Gastrocnemius medialis (tissue), 4 donors: ENCODE measurements around the gene GMPR2.

Experiments used
- POLR2A ChIP-seq, 2 donors: fragments of 450-650 bp; IDR thresholded peaks; one replicate each; pipeline ENCODE4 v1.6.1; 2017; ENCODE audit warnings: antibody characterized with exemption in 2 of 2, mild to moderate bottlenecking in 2 of 2, moderate library complexity in 2 of 2
- TF ChIP-seq, protein P1 (sequence below), 5 experiments: fragments of 450-650 bp in 3 of 5; fragments of 200-600 bp in 2 of 5; sonication (generic) in 2 of 5; IDR thresholded peaks in 4 of 5; conservative IDR thresholded peaks in 1 of 5; 1 replicate in 4 of 5; 2 replicates in 1 of 5; pipeline ENCODE4 v1.5.1; 2016 to 2019; ENCODE audit warnings: antibody characterized with exemption in 5 of 5, mild to moderate bottlenecking in 3 of 5, moderate library complexity in 3 of 5

DNA sequence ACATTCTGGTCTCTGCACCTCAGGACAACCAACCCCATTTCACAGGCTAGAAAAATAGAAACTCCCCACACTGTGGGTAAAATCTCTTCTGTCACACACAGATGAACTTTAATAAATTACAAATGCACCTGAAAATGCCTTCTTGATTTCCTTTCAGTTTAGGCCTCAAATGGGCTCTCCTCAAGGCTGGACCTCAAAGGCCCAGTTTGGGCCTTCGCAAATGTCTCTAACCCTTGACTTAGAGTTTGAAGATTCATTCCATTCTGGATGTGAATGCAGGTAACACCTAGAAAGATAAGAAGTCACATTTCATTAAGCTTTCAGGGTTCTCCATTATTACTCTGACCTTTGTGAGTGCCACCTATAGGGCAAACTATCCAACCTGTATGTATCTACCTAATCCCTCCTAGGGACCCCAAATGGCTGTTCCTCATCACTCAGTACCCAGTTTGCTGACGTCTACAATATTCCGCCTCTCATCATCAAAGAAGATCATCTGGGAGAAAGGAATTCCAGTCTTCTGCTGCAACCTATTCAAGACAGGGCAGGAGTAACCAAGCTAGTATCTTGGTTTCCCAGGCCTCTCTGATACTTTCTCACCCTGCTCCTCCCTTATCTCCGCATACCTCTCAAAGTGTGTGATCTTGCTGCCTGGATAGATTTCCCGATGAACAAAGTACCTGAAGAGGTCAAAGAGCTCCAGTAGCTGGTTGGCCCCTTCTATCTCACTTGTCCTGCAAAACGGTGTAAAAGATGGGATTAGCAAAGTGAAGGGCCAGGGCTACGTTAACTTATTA lies 18.7 kb upstream of the GMPR2 start:
- TF ChIP-seq, protein P1, sequence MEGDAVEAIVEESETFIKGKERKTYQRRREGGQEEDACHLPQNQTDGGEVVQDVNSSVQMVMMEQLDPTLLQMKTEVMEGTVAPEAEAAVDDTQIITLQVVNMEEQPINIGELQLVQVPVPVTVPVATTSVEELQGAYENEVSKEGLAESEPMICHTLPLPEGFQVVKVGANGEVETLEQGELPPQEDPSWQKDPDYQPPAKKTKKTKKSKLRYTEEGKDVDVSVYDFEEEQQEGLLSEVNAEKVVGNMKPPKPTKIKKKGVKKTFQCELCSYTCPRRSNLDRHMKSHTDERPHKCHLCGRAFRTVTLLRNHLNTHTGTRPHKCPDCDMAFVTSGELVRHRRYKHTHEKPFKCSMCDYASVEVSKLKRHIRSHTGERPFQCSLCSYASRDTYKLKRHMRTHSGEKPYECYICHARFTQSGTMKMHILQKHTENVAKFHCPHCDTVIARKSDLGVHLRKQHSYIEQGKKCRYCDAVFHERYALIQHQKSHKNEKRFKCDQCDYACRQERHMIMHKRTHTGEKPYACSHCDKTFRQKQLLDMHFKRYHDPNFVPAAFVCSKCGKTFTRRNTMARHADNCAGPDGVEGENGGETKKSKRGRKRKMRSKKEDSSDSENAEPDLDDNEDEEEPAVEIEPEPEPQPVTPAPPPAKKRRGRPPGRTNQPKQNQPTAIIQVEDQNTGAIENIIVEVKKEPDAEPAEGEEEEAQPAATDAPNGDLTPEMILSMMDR (IDR thresholded peaks at IDR 0.05 in 4 of 5, conservative IDR thresholded peaks at IDR 0.05 in 1 of 5): no peak
- no peak for TF ChIP-seq POLR2A (IDR thresholded peaks at IDR 0.05)
